Gastroesophageal sphincter (tissue), 3 donors: Measurements from ENCODE around the gene FAT1.

Experiments
- CTCF ChIP-seq, 4 experiments: fragments of 200-600 bp in 2 of 4; fragments of 450-650 bp in 2 of 4; sonication (generic) in 1 of 4; IDR thresholded peaks; one replicate each; pipeline ENCODE4 v1.5.1; 2017 to 2019; ENCODE audit warnings: antibody characterized with exemption in 4 of 4, mild to moderate bottlenecking in 2 of 4, moderate library complexity in 2 of 4
- EP300 ChIP-seq: sonication (generic); formaldehyde crosslinking; IDR thresholded peaks from one replicate; pipeline ENCODE4 v1.6.1; 2017; ENCODE audit warnings: antibody characterized with exemption, mild to moderate bottlenecking
- POLR2A ChIP-seq, 2 donors: fragments of 450-650 bp; IDR thresholded peaks; one replicate each; pipeline ENCODE4 v1.6.1; 2017; ENCODE audit warnings: antibody characterized with exemption in 2 of 2, mild to moderate bottlenecking in 2 of 2, moderate library complexity in 1 of 2
- POLR2AphosphoS5 ChIP-seq: sonication (generic); formaldehyde crosslinking; IDR thresholded peaks from one replicate; pipeline ENCODE4 v1.6.1; 2017; ENCODE audit warnings: antibody characterized with exemption

GRCh38 chr4:186659935-186660334, 63.7 kb downstream of the FAT1 start:
- TF ChIP-seq CTCF (IDR thresholded peaks at IDR 0.05), result no peak
- no peak for TF ChIP-seq POLR2A (IDR thresholded peaks at IDR 0.05)
- TF ChIP-seq POLR2AphosphoS5, result no peak
- no peak for TF ChIP-seq EP300
